Activated CD8-positive, alpha-beta memory T cell treated with anti-CD3 and anti-CD28 coated beads for 1 hour (primary cell): ENCODE results near the gene MSH5.

Experiments
- DNase-seq, 2 donors: peaks; one replicate each; pipeline ENCODE4 v3.0.0-alpha.2; 2020; ENCODE audit warnings: low read depth in 1 of 2; ENCODE audit errors: extremely low read depth in 1 of 2

Gene MSH5

GRCh38 chr6:31729515-31729978 lies 10.3 kb upstream of the MSH5 start:
- peak; percentile 58 to 68 for DNase-seq

- peak in 1 of 2 donors; percentile 59 for DNase-seq
These were observed 9.7 kb upstream of the MSH5 start for GRCh38 chr6:31729979-31730630.

DNA sequence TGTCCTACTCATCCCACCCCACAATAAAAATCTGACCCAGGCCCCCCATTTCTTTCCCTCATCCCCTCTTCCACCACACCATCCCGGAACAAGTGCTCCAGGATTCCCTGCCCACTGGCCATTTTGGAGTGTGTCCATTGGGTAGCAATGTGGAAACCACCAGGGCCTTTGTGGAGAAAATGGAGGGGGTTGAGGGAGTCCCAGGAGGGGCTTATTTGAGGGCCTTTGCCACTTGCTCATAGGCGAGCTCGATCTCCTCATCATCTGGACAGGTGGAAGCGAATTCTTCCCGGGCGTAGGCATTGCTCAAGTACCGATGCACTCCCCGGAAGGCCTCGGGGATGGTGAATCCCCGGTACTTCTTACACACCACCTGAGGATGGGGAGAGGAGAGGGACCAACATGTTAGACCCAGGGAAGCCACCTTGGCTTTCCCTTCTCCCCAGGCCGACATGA lies 9.1 kb upstream of the MSH5 start:
- no peak for DNase-seq

- DNase-seq, result no peak
These were observed 7.8 kb upstream of the MSH5 start for GRCh38 chr6:31732029-31732428.

DNA sequence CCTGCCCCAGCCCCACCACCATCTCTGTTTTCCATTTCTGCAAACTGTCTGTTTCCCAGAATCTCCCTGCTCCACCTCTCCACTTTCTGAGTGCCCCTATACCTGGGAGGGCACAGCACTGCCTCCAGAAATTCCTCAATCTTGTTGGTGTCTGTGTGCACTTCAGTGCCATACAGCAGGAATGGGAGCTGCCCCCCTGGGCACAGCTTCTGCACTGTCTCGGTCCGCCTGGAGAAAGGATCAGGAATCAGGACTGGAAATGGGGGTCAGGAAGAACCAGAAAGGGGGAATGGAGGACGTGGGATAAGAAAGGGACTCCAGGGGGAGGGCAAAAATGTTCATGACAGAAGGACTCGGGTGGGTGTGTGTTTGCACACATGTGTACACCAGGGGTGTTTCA lies 6.1 kb upstream of the MSH5 start:
- no peak for DNase-seq

DNA sequence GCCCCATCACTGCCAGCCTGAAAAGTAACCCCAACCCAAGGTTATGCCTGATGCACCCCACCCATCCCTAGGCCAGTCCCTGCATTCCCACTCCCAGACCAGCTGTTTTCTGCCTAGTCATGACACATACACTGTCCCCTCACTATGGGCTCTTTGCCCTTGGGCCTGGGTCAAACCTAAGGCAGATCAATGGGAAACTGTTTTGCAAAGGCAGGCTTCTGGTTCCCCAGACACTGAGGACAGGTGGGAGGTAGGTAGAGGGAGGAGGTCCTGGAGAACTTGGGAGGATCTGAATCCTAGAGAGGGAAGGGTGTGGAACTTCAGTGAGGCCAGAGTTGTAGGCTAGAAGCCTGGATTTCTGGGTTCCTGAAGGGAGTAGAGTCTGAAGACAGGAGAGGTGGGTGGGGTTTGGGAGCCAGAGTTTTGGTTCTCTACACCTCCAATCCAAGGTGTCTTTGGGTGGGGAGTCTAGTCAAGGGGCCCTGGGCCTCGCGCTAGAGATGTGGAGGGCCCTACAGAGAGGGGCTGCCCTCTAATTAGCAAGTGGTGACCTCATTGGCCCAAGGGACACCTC lies 5.5 kb upstream of the MSH5 start:
- DNase-seq, result peak in 1 of 2 donors; percentile 38

DNA sequence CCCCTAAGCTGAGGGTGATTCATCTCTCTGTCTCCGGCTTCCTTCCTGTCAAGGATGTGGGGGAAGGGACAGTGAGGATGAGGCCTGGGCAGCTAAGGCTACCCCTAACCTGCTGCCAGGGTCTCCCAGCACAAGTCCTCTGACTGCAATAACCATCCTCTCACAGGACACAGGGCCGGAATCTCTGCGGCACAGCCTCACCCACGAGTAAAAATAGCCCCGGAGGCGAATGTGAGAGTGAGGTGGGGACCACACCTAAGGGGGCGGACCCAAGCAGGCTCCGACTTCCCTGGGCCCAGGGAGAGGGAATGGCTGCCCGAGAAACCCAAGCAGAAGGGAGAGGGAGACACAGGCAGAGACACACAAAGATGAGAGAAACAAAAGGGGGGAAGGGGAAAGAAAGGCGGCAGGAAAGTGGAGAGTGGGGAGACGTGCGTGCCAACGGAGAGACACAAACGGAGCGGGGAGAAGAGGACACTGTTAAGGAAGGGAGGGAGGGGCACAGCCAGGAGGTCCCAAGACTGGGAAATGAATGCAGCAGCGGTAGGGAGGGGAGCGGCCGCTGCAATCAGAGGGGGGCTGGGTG lies 4.9 kb upstream of the MSH5 start:
- no peak for DNase-seq

DNA sequence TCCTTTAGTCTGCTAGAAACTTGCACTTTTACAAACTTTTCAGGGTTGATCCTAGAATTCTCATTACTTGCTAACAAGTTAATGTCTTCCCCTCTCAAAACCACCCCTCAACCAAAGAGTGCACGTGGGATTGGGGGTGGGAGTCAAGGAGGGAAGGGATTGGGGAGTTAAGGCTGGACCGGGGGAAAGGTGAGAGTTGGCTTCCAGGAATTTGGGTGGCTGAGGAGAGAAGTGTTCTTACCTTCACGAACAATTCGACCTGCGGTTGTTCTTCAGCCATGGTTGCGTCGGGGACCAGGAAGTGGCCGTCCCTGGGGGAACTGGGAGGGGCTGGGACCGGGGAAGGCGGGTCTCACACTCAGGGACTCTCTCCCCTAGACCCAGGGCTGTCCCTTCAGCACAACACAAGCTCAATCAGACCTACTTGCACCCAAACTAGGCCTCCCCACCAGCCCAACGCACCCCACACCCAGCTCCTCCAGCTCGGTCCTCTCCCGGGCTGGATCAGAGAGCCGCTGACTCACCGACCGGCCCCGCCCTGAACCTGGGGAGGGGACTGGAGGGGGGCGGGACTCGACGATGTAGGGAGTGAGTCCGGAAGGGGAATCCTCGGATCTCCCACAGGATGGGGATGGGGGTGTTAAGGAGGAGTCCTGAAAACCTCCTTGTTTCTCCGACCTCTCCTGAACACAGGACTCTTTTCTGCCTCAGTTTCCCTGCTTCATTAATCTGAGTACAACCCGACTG lies 3.6 kb upstream of the MSH5 start, which contains the start of gene CLIC1:
Gene CLIC1 (minus strand): TSS at position 510 of the 747 bp plus-strand sequence. CDS start 230 bp downstream, at position 280.
- DNase-seq, result peak; percentile 45 to 63

- no peak for DNase-seq
These were observed 3.0 kb upstream of the MSH5 start for GRCh38 chr6:31736768-31737314.

- DNase-seq, result no peak
These were observed 2.4 kb upstream of the MSH5 start for GRCh38 chr6:31737315-31737990.

DNA sequence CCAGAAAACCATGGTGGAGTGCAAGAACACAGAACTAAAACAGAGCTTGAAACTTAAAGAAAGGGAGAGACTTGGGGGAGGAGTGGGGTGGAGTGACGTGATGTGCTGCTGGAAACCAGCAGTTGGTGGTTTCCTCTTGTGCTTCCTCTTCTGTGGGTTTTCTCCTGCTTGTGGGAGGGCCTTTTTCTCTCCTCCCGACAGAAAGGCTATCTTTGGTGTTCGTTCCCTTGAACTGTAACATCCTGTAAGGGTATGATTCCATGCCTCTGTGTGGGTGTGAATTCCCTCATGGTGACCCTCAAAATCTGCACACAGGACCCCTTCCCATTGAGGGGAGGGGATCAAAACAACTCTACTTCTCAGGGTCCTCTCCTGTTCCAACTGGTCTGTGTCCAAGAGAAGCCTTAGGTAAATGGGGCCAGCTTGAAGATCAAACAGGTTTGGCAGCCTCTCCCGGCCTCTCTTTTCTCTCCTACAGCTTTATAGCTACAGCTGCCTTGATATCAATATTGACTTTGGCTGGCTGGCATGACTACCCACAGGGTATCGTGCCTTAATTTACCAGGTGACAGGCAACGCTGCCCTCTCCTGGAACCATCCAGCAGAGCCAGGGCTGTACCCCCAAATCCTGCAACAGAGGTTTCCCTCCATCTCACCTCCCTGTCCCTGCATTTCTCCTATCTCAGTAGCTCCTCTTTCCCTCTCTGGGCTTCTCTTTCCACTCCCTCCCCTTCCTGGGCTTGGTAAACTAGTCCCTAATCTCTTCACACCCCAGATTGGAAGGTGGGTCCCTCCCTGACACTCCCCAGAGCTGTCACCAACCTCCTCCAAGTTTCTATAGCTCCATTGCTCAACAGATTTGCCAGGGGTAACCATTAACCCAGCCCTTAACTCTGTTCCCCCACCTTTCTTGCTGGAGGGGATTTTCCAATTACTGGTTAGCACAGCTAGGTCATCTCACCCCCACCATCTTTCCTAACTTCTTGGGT lies 1.5 kb upstream of the MSH5 start:
- peak; percentile 37 to 39 for DNase-seq

GRCh38 chr6:31740397-31741223 lies 805 bp downstream of the MSH5 start:
- DNase-seq, result no peak

DNA sequence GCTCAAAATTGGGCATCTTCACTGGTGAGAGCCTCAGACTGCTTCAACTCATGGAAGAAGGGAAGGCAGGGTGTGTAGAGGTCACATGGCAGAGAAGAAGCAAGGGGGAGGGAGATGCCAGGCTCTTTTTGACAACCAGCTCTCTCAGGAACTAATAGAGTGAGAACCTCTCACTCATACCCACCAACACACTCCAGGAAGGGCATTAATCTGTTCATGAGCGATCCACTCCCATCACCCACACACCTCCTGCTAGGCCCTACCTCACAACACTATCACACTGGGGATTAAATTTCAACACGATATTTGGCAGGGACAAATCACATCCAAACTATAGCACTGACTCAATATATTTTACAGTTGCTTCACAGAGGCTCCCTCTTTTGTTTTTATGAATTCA lies 2.0 kb downstream of the MSH5 start:
- DNase-seq, result no peak

- no peak for DNase-seq
These were observed 3.1 kb downstream of the MSH5 start for GRCh38 chr6:31742894-31743293.

DNA sequence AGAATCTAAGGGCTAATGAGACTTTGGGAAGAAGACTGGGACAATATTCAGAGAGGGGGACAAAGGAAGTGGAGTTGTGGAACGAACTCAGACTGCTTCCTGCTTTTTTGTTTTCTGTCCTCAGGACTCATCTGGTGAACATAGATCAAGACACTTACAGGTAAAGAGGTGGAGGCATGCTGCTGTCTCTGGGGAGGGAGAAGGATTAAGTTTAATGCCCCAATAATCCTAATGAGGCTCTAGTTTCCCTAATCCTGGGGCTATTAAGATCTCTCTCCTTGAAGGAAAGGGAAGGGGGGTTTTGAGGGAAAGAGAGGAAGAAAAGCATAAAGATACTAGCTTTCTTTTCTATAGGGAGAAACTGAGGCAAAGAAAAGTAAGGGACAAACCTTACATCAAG lies 4.6 kb downstream of the MSH5 start:
- DNase-seq, result no peak

DNA sequence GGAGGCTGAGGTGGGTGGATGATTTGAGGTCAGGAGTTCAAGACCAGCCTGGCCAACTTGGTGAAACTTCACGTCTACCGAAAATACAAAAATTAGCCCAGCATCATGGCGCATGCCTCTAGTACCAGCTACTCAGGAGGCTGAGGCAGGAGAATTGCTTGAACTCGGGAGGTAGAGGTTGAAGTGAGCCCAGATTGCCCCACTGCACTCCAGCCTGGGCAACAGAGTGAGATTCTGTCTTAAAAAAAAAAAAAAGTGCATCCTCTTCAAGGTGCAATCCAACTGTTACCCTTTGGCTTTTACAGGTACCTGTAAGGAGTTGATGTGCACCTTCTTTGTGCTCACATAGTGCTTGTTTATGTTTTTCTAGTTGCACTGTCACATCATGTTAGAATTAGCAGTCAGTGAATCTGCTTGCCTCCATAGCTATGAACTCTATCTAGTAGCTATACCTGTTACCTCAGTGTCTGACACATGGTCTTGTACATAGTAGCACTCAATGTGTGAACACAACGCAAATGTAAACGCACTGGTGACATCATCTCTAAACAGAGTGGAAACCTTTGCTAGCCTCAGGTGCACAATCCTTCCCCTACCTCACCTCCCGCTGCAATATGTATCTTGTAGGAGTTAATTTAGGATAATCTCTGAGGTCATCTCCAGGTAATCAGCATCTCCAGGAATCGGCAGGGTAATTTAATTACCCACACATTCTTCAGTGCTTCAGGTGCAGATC lies 9.7 kb downstream of the MSH5 start:
- DNase-seq, result no peak

- no peak for DNase-seq
These were observed 10.7 kb downstream of the MSH5 start for GRCh38 chr6:31750411-31751022.
